ENCODE results near the gene PLPP3.

- no peak for TF ChIP-seq CTCF (conservative IDR thresholded peaks at IDR 0.05; ENCODE audit: low read depth in 2 of 2)
- no peak for TF ChIP-seq POLR2AphosphoS5 (IDR thresholded peaks at IDR 0.05; ENCODE audit: low read depth)
Observed at GRCh38 chr1:56555448-56555847, 23.9 kb downstream of the PLPP3 start.
